NOMO-1 (cell line): ENCODE data around the gene CATSPER4.
A peak's percentile ranks its signal among the peaks of the same experiment; 100 is the strongest.

Source experiments
- DNase-seq, 2 experiments: peaks; one replicate each; lab custom pipeline; 2025; ENCODE audit not compliant: unreplicated experiment in 2 of 2; lab: John Stamatoyannopoulos, UW

Gene CATSPER4

DNA sequence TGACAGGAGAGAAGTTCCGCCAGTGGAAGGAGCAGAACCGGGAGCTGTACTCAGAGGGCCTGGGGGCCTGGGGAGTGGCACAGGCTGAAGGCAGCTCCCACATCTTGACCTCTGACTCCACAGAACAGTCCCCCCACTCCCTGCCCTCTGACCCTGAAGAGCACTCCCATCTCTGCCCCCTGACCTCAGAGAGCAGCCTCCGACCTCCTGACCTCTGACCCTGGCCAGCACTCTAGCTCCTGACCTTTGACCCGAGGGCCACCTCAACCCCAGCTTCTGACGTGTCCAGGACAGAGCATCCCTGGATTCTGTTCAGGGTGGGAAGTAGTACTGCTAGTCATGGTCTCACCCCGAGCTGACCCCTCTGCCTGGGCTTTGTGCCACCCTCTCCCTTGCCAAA is 1.1 kb upstream of the CATSPER4 start:
- DNase-seq, result no peak

- DNase-seq, result no peak
Observed at GRCh38 chr1:26189751-26190275, 589 bp upstream of the CATSPER4 start.

GRCh38 chr1:26191739-26192138 is 1.3 kb downstream of the CATSPER4 start:
- DNase-seq, result no peak

GRCh38 chr1:26195805-26196204 is 5.4 kb downstream of the CATSPER4 start:
- DNase-seq, result no peak

- DNase-seq, result no peak
Observed at GRCh38 chr1:26197301-26197700, 6.9 kb downstream of the CATSPER4 start.

DNA sequence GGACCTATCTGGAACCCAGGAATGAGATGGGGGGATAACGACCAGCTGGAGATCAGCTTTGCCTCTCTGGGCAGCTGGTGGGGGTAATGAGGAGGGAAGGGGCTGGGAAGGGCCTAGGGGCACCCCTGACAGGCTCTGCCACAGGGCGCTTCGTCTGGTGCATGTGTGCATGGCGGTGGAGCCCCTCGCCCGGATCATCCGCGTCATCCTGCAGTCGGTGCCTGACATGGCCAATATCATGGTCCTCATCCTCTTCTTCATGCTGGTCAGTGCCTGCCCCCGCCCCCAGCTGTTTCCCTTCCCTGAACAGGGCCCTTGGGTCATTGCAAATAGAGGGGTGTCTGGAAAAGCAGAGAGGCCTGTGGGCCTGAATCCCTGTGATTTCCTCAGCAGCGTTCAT is 7.4 kb downstream of the CATSPER4 start:
- DNase-seq, result no peak

GRCh38 chr1:26200413-26200812 is 10.0 kb downstream of the CATSPER4 start:
- no peak for DNase-seq

DNA sequence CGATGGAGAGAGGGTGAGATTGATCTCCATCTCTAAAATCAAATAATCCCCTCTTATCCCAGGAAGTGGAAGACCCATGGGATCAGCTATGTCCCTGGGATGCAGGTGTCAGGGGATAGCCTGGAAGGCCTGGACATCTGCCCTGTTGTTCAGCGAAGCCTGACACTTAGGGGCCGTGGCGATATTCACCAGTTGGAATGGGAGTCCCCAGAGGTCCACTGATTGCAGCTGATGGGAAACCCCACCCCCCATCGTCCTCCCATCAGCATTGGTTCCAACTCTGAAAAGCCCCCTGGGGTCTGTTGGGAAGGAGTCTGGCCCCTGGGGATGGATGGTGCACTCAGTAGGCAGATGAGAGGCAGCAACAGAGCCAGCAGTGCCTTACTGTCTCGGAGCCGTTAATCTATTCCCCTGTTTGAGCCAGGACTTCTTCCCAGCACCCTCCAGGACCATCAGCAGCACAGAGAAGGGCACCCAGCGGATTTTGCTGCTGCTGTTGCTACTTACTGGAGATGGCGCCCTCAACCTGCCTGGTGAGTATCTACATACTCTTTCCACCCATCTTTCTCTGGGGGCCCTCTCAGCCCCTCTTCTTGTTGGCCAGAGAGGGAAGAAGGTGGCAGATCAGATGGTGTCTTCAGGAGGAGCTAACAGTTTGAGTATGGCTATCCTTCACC is 13.4 kb downstream of the CATSPER4 start:
- no peak for DNase-seq

DNA sequence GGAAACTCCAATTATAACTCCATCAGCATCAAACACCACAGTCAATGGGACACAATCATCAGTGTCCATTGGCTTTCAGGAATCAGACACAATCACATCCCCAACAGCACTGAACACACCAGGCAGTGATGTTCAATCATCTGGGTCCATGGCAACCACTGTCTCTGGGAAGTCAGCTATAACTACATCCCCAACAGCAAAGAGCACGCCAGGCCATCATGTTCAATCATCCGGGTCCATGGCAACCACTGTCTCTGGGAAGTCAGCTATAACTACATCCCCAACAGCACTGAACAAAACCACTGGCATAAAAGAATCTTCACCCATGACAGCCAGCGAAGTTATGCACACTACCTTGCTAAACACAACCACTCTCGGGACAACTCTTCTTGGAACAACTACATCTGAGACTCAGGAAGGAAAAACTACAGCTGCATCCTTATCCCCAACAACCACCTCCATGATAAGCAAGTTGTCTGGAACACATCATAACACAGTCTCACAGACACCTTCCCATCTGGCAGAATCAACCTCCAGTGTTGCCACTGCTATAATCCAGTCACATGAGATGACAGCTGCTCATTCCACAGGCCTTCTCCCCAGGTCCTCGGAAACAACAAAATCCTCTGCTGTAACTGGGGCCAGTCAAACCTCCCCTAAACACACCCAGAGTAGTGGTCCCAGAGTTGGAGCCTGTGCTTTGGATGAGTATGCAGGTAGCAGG is 19.9 kb downstream of the CATSPER4 start:
- DNase-seq, result no peak

DNA sequence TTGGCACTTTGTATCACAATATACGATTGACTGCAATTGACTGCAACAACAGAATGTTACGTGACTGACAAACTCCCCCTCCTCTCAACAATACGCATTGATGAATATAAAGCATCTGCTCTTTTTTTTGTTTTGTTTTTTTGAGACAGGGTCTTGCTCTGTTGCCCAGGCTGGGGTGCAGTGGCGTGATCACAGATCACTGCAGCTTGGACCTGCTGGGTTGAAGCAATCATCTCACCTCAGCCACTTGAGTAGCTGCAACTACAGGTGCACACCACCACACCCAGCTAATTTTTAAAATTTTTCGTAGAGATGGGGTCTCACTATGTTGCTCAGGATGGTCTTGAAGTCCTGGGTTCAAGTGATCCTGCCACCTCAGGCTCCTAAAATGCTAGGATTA is 22.3 kb downstream of the CATSPER4 start:
- DNase-seq, result no peak

DNA sequence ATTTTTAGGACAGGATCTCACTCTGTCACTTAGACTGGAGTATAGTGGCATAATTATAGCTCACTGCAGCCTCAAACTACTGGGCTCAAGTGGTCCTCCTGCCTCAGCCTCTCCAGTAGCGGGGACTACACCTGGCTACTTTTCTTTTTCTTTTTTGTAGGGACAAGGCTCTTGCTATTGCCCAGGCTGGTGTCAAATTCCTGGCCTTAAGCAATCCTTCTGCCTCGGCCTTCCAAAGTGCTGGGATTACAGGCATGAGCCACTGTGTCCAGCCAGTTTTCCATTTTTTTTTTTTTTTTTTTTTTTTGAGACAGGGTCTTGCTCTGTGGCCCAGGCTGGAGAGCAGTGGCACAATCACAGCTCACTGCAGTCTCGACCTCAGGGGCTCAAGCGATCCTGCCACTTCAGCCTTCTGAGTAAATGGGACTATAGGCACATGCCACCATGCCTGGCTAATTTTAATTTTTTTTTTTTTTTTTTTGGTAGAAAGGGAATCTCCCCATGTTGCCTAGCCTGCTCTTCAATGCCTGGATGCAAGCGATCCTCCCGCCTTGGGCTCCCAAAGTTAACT is 23.0 kb downstream of the CATSPER4 start:
- DNase-seq, result no peak

DNA sequence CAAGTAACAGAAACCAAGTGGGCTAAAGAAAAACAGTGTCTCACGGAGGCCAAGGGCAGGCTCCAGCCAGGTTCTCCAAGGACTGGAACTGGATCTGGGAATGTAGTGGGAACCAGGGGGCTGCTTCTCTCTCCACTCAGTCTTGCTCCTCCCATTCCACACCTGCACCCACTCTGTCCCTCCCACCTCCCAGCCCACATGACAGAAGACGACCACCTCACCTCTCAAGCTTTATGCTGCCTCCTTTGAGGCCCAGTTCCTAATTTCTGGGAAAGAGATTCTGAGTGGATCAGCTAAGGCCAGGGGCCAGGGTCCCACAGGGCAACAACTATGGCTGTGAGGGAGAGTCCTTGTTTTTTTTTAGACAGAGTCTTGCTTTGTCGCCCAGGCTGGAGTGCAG is 24.8 kb downstream of the CATSPER4 start:
- DNase-seq, result no peak

GRCh38 chr1:26218906-26219494 is 28.6 kb downstream of the CATSPER4 start:
- no peak for DNase-seq

GRCh38 chr1:26220199-26220912 is 30.0 kb downstream of the CATSPER4 start:
- no peak for DNase-seq

- DNase-seq, result no peak
Observed at GRCh38 chr1:26221094-26221493, 30.7 kb downstream of the CATSPER4 start.

DNA sequence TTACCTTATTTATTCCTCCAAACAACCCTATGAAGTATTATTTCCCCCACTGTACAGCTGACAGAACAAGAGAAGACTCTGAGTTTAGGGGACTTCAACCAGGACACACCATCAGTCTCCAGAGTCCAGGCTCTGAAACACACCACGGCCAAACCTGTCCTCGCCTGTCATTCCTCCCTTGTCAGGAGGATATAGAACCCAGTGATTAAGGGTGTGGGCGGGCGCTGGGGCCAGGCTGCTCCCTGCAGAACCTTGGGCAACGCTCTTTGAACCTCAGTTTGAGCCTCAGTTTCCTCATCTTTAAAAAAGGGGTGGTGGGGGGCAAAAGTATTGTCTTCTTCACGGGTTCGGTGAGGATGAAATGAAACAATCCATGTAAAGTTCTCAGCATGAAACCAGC is 34.2 kb downstream of the CATSPER4 start:
- DNase-seq, result no peak

DNA sequence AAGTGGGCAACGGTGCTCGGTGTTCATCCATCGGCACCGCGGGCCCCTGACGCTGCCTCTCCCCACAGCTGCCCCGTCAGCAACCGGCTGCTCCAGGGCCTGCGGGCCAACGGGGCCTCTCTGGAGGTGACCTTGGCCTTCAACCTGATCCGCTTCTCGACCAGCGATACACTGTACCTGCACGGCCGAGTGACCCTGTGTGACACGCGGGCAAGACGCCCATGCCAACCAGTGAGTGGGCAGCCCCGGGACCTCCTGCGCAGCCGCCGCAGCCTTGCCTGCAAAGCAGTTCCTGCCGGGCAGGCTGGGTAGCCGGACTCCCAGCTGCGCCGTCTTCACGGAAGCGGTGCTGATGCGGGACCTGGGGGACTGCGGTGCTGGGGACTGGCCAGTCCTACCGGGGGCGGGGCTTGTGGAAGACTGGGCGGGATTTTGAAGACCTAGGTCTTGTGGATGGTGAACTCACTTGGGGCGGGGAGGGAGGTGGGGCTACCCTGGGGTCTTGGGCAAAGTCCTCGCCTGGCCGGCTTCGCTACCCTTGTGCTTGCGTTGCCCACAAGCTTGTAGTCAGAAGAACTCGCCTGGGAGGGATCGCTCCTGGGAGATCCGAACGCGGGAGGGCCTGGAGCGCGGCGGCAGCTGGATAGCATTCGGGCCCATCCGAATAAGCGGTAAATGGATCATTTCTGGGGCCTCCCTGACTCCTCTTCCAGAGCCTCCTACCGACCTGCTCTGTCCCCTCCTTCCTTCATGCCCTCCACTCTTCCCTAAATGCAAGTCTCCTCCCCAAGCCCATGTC is 34.8 kb downstream of the CATSPER4 start:
- no peak for DNase-seq

DNA sequence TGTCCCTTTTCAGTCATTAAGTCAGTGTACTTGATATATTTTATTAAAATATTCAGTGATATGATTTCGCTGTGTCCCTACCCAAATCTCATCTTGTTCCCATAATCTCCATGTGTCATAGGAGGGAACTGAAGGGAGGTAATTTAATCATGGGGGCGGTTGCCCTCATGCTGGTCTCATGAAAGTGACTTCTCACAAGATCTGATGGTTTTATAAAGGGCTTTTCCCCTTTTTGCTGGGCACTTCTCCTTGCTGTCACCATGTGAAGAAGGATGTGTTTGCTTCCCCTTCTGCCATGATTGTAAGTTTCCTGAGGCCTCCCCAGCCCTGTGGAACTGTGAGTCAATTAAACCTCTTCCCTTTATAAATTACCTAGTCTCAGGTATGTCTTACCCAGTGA is 40.3 kb downstream of the CATSPER4 start:
- DNase-seq, result peak in 1 of 2 experiments; percentile 15

- DNase-seq, result peak; percentile 96 to 97
Observed at GRCh38 chr1:26233903-26234643, 43.7 kb downstream of the CATSPER4 start, which contains the start of gene CEP85. TSS of gene CEP85 (plus strand) at chr1:26234200. CDS start at chr1:26239784, 5,584 bp downstream.
